ENCODE measurements around the gene NEK10. TPM values are rescaled to one million over a fixed set of nuclear protein-coding genes. Genes with fewer than 3 reads are reported as not detected.
A peak's percentile ranks its signal among the peaks of the same experiment; 100 is the strongest.

NEK10 gene
- polyA plus RNA-seq, 1 experiment = 2.5 TPM

GRCh38 chr3:27174530-27174929, 194.7 kb downstream of the NEK10 start:
- H3K27me3 ChIP-seq (ENCODE audit: control insufficient read depth, insufficient read depth, low read length) = no peaks in the 10 kb centered on the region
- no peak for DNase-seq (ENCODE audit: low read depth)
- H3K36me3 ChIP-seq (ENCODE audit: control insufficient read depth, insufficient read depth, low read length) = no peaks in the 10 kb centered on the region
- CTCF ChIA-PET = no interaction called here
- POLR2A ChIA-PET = no interaction called here
- no peak overlapping the region for H3K4me3 ChIP-seq (ENCODE audit: low read depth, low read length)
- TF ChIP-seq, protein P1, sequence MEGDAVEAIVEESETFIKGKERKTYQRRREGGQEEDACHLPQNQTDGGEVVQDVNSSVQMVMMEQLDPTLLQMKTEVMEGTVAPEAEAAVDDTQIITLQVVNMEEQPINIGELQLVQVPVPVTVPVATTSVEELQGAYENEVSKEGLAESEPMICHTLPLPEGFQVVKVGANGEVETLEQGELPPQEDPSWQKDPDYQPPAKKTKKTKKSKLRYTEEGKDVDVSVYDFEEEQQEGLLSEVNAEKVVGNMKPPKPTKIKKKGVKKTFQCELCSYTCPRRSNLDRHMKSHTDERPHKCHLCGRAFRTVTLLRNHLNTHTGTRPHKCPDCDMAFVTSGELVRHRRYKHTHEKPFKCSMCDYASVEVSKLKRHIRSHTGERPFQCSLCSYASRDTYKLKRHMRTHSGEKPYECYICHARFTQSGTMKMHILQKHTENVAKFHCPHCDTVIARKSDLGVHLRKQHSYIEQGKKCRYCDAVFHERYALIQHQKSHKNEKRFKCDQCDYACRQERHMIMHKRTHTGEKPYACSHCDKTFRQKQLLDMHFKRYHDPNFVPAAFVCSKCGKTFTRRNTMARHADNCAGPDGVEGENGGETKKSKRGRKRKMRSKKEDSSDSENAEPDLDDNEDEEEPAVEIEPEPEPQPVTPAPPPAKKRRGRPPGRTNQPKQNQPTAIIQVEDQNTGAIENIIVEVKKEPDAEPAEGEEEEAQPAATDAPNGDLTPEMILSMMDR (IDR thresholded peaks at IDR 0.05; ENCODE audit: insufficient read depth, low read depth, low read length) = no peak

- TF ChIP-seq, protein P1 (IDR thresholded peaks at IDR 0.05; ENCODE audit: insufficient read depth, low read depth, low read length) = no peak
- no peak for DNase-seq (ENCODE audit: low read depth)
- CTCF ChIA-PET = no interaction called here
- no peak overlapping the region for H3K4me3 ChIP-seq (ENCODE audit: low read depth, low read length)
- no peaks in the 10 kb centered on the region for H3K27me3 ChIP-seq (ENCODE audit: control insufficient read depth, insufficient read depth, low read length)
- no peaks in the 10 kb centered on the region for H3K36me3 ChIP-seq (ENCODE audit: control insufficient read depth, insufficient read depth, low read length)
- POLR2A ChIA-PET = no interaction called here
Observed at GRCh38 chr3:27171113-27171512, 198.1 kb downstream of the NEK10 start.

- ChIA-PET POLR2A (interaction anchor here (0.6 kb wide), 1 partner anchor 203 kb away, joined by 3 read pairs; no protein-coding TSS in a partner anchor), CTCF (interaction anchor here (0.9 to 1.2 kb wide), 2 partner anchors 25 to 87 kb away, joined by 3 to 4 read pairs; no protein-coding TSS in a partner anchor)
- DNase-seq (ENCODE audit: low read depth) = peak; percentile 94
- TF ChIP-seq, protein P1 (IDR thresholded peaks at IDR 0.05; ENCODE audit: insufficient read depth, low read depth, low read length) = no peak
- H3K27me3 ChIP-seq (ENCODE audit: control insufficient read depth, insufficient read depth, low read length) = no peaks in the 10 kb centered on the region
- no peak overlapping the region for H3K4me3 ChIP-seq (ENCODE audit: low read depth, low read length)
- H3K36me3 ChIP-seq (ENCODE audit: control insufficient read depth, insufficient read depth, low read length) = no peaks in the 10 kb centered on the region
Observed at GRCh38 chr3:27166888-27167287, 202.3 kb downstream of the NEK10 start.

- ChIA-PET POLR2A (no interaction called here), CTCF (interaction anchor here (1.6 kb wide), 1 partner anchor 88 kb away, joined by 6 read pairs; no protein-coding TSS in a partner anchor)
- peak; percentile 86 for DNase-seq (ENCODE audit: low read depth)
Observed at GRCh38 chr3:27165321-27165721, 203.9 kb downstream of the NEK10 start.

GRCh38 chr3:27160779-27161287, 208.3 kb downstream of the NEK10 start:
- no peak for DNase-seq (ENCODE audit: low read depth)
- no peak overlapping the region for H3K4me3 ChIP-seq (ENCODE audit: low read depth, low read length)
- POLR2A ChIA-PET = no interaction called here
- H3K27me3 ChIP-seq (ENCODE audit: control insufficient read depth, insufficient read depth, low read length) = no peaks in the 10 kb centered on the region
- CTCF ChIA-PET = interaction anchor here (0.6 to 1.6 kb wide), 2 partner anchors 15 to 26 kb away, joined by 3 read pairs; no protein-coding TSS in a partner anchor
- no peaks in the 10 kb centered on the region for H3K36me3 ChIP-seq (ENCODE audit: control insufficient read depth, insufficient read depth, low read length)
- TF ChIP-seq, protein P1 (IDR thresholded peaks at IDR 0.05; ENCODE audit: insufficient read depth, low read depth, low read length) = no peak

More at GRCh38 chr3:27165321-27165721, 203.9 kb downstream of the NEK10 start:
- Histone ChIP-seq H3K27me3 (ENCODE audit: control insufficient read depth, insufficient read depth, low read length) (no peaks in the 10 kb centered on the region), H3K36me3 (ENCODE audit: control insufficient read depth, insufficient read depth, low read length) (no peaks in the 10 kb centered on the region), H3K4me3 (ENCODE audit: low read depth, low read length) (no peak overlapping the region)
- TF ChIP-seq, protein P1 (IDR thresholded peaks at IDR 0.05; ENCODE audit: insufficient read depth, low read depth, low read length) = no peak
